Stomach (tissue), 9 donors: ENCODE results near the gene NKIRAS1. TPM values are rescaled to one million over a fixed set of nuclear protein-coding genes. Genes with fewer than 3 reads are reported as not detected.
A peak's percentile ranks its signal among the peaks of the same experiment; 100 is the strongest.

ENCODE experiments used
- DNase-seq, 2 donors: peaks; one replicate each; pipeline versions ENCODE4 v3.0.0 to v3.0.0-alpha.2; 2013 to 2019
- H3K27ac ChIP-seq, 5 donors: fragments of 200-600 bp in 4 of 5; sonication (generic) in 4 of 5; one replicate each; pipeline ENCODE4 v1.5.1; 2013 to 2019; ENCODE audit warnings: mild to moderate bottlenecking in 1 of 5, moderate library complexity in 1 of 5
- H3K27me3 ChIP-seq, 3 donors: fragments of 200-600 bp; sonication (generic); one replicate each; pipeline ENCODE4 v1.5.1; 2017 to 2019; ENCODE audit warnings: mixed run types in 1 of 3
- H3K36me3 ChIP-seq, 4 donors: fragments of 200-600 bp; sonication (generic); 1 replicate in 3 of 4; 2 replicates in 1 of 4; pipeline ENCODE4 v1.5.1; 2016 to 2019
- H3K4me1 ChIP-seq, 4 donors: fragments of 200-600 bp; sonication (generic); one replicate each; pipeline ENCODE4 v1.5.1; 2016 to 2019
- H3K4me3 ChIP-seq, 4 donors: fragments of 200-600 bp; sonication (generic) in 3 of 4; one replicate each; pipeline ENCODE4 v1.5.1; 2016 to 2019; ENCODE audit warnings: mild to moderate bottlenecking in 1 of 4
- H3K9me3 ChIP-seq, 4 donors: fragments of 200-600 bp; sonication (generic); one replicate each; pipeline ENCODE4 v1.5.1; 2016 to 2019
- EP300 ChIP-seq: sonication (generic); formaldehyde crosslinking; IDR thresholded peaks from one replicate; pipeline ENCODE4 v1.6.1; 2017; ENCODE audit warnings: antibody characterized with exemption
- POLR2A ChIP-seq, 4 donors: fragments of 450-650 bp; IDR thresholded peaks; one replicate each; pipeline ENCODE4 v1.6.1; 2016; ENCODE audit warnings: antibody characterized with exemption in 4 of 4, control low read depth in 2 of 4, mild to moderate bottlenecking in 1 of 4, moderate library complexity in 1 of 4
- POLR2AphosphoS5 ChIP-seq, 3 donors: sonication (generic); formaldehyde crosslinking; IDR thresholded peaks; one replicate each; pipeline ENCODE4 v1.6.1; 2016; ENCODE audit warnings: antibody characterized with exemption in 3 of 3
- WGBS, 5 donors: extraction: QIAGEN DNeasy Blood & Tissue Kit in 3 of 5; methylation state at CpG; one replicate each; pipeline versions ENCODE4 v1.1.5 to v1.1.7; 2013 to 2018; 5-methylcytosine and 5-hydroxymethylcytosine counted together
- intact Hi-C: fragments of 100-400 bp; cut with DNase I; formaldehyde crosslinking; loops from one replicate; pipeline ENCODE4 v1.15.1; 2023; ENCODE audit warnings: low total_unique reads
- polyA plus RNA-seq, 3 donors: library from polyadenylated mRNA; stranded (reverse); fragments of 200-250 nt; gene quantifications; one replicate each; pipeline ENCODE4 v1.2.3, GENCODE V29; 2013
- total RNA-seq, 5 donors: library from RNA; depleted of rRNA; stranded (reverse); fragments of >200 nt; gene quantifications; one replicate each; pipeline versions ENCODE4 v1.1.0 to v1.2.3, GENCODE V29; 2014 to 2016
- TF ChIP-seq, protein P1 (sequence below), 7 experiments: fragments of 450-650 bp in 4 of 7; fragments of 200-600 bp in 3 of 7; sonication (generic) in 3 of 7; IDR thresholded peaks; one replicate each; pipeline ENCODE4 v1.5.1; 2016 to 2019; ENCODE audit warnings: antibody characterized with exemption in 7 of 7, control low read depth in 2 of 7, mild to moderate bottlenecking in 1 of 7
- donor health status: healthy with polysubstance abuse.
- donor health status: Bipolar disorder and iron deficiency.
- donor health status: healthy.

Gene NKIRAS1
- total and polyA plus RNA-seq, 8 donors, result 0.87 to 18.3 (median 7.6) TPM; not detected in 1

DNA sequence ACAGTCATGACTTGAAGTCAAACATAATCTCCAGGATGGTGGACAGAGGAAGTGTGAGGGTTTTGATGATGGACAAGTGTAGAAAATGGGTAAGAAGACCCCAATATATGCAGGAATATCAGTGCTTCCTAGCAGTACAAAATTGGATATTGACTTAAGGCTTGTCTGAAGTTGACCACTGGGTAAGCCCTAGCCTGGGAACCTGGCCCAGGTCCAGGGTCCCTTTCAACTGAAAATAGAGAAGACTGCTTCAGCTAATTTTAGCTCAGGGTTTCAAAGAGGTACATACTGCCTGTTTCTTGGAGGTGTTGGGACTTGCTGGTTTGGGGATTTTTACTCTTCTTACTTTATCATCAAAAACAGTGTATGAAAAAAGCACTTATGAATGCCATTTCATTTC is 33.0 kb upstream of the NKIRAS1 start:
- H3K4me3 ChIP-seq, result peak overlapping the region in 1 of 4 donors; percentile 2
- H3K4me1 ChIP-seq, result peaks cover 45 to 85% (median 65%) of the 10 kb centered on the region in 4 donors

DNA sequence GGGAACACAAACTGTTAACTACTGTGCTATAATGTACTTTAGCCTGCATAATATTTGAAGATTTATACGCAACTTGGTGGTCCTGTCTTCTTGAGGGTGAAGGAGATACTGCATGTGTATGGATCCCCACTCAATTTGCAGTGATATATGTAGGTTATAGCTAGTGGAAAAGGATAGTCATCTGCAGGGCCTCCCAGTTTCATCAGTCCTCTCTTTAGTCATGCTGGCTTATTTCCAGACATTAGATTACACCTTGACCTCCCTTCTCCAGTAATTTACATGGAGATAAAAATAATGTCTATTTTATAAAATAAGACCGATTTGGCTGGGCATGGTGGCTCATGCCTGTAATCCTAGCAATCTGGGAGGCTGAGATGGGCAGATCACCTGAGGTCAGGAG is 32.0 kb upstream of the NKIRAS1 start:
- peak overlapping the region in 4 of 5 donors; percentile 96 to 100 (median 99) for H3K27ac ChIP-seq
- no peak for TF ChIP-seq POLR2A (IDR thresholded peaks at IDR 0.05)
- TF ChIP-seq, protein P1, sequence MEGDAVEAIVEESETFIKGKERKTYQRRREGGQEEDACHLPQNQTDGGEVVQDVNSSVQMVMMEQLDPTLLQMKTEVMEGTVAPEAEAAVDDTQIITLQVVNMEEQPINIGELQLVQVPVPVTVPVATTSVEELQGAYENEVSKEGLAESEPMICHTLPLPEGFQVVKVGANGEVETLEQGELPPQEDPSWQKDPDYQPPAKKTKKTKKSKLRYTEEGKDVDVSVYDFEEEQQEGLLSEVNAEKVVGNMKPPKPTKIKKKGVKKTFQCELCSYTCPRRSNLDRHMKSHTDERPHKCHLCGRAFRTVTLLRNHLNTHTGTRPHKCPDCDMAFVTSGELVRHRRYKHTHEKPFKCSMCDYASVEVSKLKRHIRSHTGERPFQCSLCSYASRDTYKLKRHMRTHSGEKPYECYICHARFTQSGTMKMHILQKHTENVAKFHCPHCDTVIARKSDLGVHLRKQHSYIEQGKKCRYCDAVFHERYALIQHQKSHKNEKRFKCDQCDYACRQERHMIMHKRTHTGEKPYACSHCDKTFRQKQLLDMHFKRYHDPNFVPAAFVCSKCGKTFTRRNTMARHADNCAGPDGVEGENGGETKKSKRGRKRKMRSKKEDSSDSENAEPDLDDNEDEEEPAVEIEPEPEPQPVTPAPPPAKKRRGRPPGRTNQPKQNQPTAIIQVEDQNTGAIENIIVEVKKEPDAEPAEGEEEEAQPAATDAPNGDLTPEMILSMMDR (IDR thresholded peaks at IDR 0.05), result no peak
- no peak for TF ChIP-seq EP300
- no peak for TF ChIP-seq POLR2AphosphoS5 (IDR thresholded peaks at IDR 0.05)

More for the DNA sequence above, 33.0 kb upstream of the NKIRAS1 start:
- peaks cover 0 to 3% (median 1%) of the 10 kb centered on the region in 4 donors for H3K36me3 ChIP-seq
- peak overlapping the region in 4 of 5 donors; percentile 1 to 100 (median 72) for H3K27ac ChIP-seq
- TF ChIP-seq EP300, result no peak
- TF ChIP-seq, protein P1 (IDR thresholded peaks at IDR 0.05), result no peak
- no peak for TF ChIP-seq POLR2A (IDR thresholded peaks at IDR 0.05)
- TF ChIP-seq POLR2AphosphoS5 (IDR thresholded peaks at IDR 0.05), result no peak
- H3K9me3 ChIP-seq, result no peaks in the 10 kb centered on the region
- H3K27me3 ChIP-seq, result no peaks in the 10 kb centered on the region
- DNase-seq, result peak; percentile 62 to 65
- intact Hi-C loops, result no loop called here

DNA sequence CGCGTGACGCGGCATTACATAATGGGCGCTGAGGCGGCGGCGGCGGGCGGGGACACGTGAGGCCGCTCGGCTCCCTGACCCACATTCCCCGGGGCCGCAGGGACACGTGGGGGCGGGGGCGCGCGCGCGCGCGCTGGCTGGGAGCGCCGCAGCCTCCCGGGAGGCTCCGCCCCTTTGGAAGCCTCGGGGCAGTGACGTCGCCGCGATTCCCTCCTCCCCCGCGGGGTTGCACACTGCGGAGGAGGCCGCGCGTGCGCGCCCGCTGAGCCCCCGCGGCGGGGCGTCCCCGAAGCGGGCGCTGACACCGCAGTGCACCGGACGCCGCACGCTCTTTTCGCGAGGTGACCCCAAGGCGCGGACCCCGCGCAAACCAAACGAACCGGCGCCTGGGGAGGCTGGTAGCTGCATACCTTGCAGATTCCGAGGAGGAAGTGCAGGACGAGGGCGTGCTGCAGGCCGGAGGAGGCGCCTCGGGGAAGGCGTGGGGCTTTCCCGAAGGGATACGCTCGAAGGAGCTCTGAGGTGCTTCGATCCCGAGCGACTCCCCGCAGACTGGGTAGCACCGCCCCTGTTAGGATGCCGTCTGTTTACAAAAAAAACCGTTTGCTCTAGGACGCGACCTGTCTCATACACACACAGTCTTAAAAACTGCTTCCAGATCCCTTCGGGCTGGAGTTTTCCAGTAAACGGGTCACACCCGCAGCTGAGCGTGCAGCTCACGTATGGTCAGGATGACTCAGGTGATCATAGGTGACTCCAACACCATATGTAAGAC is 29.3 kb upstream of the NKIRAS1 start:
- DNase-seq, result peak; percentile 99
- H3K4me3 ChIP-seq, result peak overlapping the region; percentile 65 to 96 (median 86)
- H3K27me3 ChIP-seq, result no peaks in the 10 kb centered on the region
- peaks cover 33 to 60% (median 53%) of the 10 kb centered on the region in 4 donors for H3K4me1 ChIP-seq
- H3K36me3 ChIP-seq, result no peaks in the 10 kb centered on the region
- peak in 2 of 4 donors; percentile 15 to 35 for TF ChIP-seq POLR2A (IDR thresholded peaks at IDR 0.05)
- TF ChIP-seq, protein P1 (IDR thresholded peaks at IDR 0.05), result no peak
- TF ChIP-seq POLR2AphosphoS5 (IDR thresholded peaks at IDR 0.05), result peak in 2 of 3 donors; percentile 50 to 83
- no peak for TF ChIP-seq EP300
- peak overlapping the region; percentile 91 to 100 (median 98) for H3K27ac ChIP-seq
- intact Hi-C loops, result no loop called here
- WGBS, 5 donors, result 0 to 1% (median 1%) methylated on average over 23 to 87 of the region's 87 CpGs
- H3K9me3 ChIP-seq, result no peaks in the 10 kb centered on the region

More for the DNA sequence above, 32.0 kb upstream of the NKIRAS1 start:
- no peak for DNase-seq
- 61 to 67% (median 64%) methylated on average over 2 of the region's 2 CpGs for WGBS, 5 donors
- H3K36me3 ChIP-seq, result no peaks in the 10 kb centered on the region
- H3K4me1 ChIP-seq, result peaks cover 43 to 85% (median 65%) of the 10 kb centered on the region in 4 donors
- H3K9me3 ChIP-seq, result no peaks in the 10 kb centered on the region
- intact Hi-C loops, result no loop called here
- no peak overlapping the region for H3K4me3 ChIP-seq
- H3K27me3 ChIP-seq, result no peaks in the 10 kb centered on the region

DNA sequence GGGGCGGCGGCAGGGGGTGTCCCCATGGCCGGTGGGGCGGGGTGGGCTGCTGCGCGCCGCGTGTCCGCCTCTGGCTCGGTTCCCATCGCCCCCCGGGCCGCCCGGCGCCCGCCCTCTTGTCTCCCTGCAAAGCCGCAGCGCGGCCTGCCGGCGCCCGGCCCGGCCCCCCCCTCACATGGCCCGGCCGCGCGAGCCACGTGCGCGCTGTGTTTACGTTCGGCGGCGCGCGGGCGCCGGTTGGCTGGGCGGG is 28.8 kb upstream of the NKIRAS1 start:
- TF ChIP-seq POLR2AphosphoS5 (IDR thresholded peaks at IDR 0.05), result peak in 2 of 3 donors; percentile 69 to 89
- TF ChIP-seq, protein P1 (IDR thresholded peaks at IDR 0.05), result no peak
- no peaks in the 10 kb centered on the region for H3K9me3 ChIP-seq
- peak overlapping the region; percentile 96 to 100 (median 100) for H3K27ac ChIP-seq
- intact Hi-C loops, result no loop called here
- no peak for DNase-seq
- no peaks in the 10 kb centered on the region for H3K36me3 ChIP-seq
- 0 to 1% (median 0%) methylated on average over 1 to 38 of the region's 39 CpGs for WGBS, 5 donors
- H3K27me3 ChIP-seq, result no peaks in the 10 kb centered on the region
- H3K4me1 ChIP-seq, result peaks cover 28 to 55% (median 48%) of the 10 kb centered on the region in 4 donors
- peak overlapping the region; percentile 65 to 96 (median 86) for H3K4me3 ChIP-seq
